ENCODE results near the gene UPF1.
A peak's percentile ranks its signal among the peaks of the same experiment; 100 is the strongest.
"Not testable (repeated sequence)": the region's sequence is repeated elsewhere in the genome, so short reads cannot be mapped to it uniquely, and the experiment has no call there.

The UPF1 gene

GRCh38 chr19:18908917-18909619 is 77.3 kb downstream of the UPF1 start:
- H3K9ac ChIP-seq (ENCODE audit: low read depth, low read length) = no peak overlapping the region
- H3K4me1 ChIP-seq (ENCODE audit: control insufficient read depth, insufficient read depth, low read length) = no peaks in the 10 kb centered on the region
- H3K4me2 ChIP-seq (ENCODE audit: low read length) = no peak overlapping the region
- no peaks in the 10 kb centered on the region for H3K9me3 ChIP-seq (replicated peaks; ENCODE audit: low read length)
- no peaks in the 10 kb centered on the region for H3K27me3 ChIP-seq (ENCODE audit: control insufficient read depth, insufficient read depth, low read length)
- H3K4me3 ChIP-seq (ENCODE audit: low read length) = no peak overlapping the region
- peaks cover 54% of the 10 kb centered on the region for H3K36me3 ChIP-seq (ENCODE audit: insufficient read depth, low read length)

GRCh38 chr19:18910010-18910409 is 78.3 kb downstream of the UPF1 start:
- no peaks in the 10 kb centered on the region for H3K27me3 ChIP-seq (ENCODE audit: control insufficient read depth, insufficient read depth, low read length)
- H3K36me3 ChIP-seq (ENCODE audit: insufficient read depth, low read length) = peaks cover 50% of the 10 kb centered on the region
- H3K4me3 ChIP-seq (ENCODE audit: low read length) = no peak overlapping the region
- no peaks in the 10 kb centered on the region for H3K4me1 ChIP-seq (ENCODE audit: control insufficient read depth, insufficient read depth, low read length)
- H3K4me2 ChIP-seq (ENCODE audit: low read length) = no peak overlapping the region
- no peaks in the 10 kb centered on the region for H3K9me3 ChIP-seq (replicated peaks; ENCODE audit: low read length)
- no peak overlapping the region for H3K9ac ChIP-seq (ENCODE audit: low read depth, low read length)

GRCh38 chr19:18910801-18911436 is 79.2 kb downstream of the UPF1 start:
- Histone ChIP-seq H3K36me3 (ENCODE audit: insufficient read depth, low read length) (peaks cover 52% of the 10 kb centered on the region), H3K27me3 (ENCODE audit: control insufficient read depth, insufficient read depth, low read length) (no peaks in the 10 kb centered on the region), H3K9me3 (replicated peaks; ENCODE audit: low read length) (no peaks in the 10 kb centered on the region), H3K4me2 (ENCODE audit: low read length) (no peak overlapping the region), H3K9ac (ENCODE audit: low read depth, low read length) (no peak overlapping the region), H3K4me1 (ENCODE audit: control insufficient read depth, insufficient read depth, low read length) (no peaks in the 10 kb centered on the region), H3K4me3 (ENCODE audit: low read length) (no peak overlapping the region)

GRCh38 chr19:18912933-18913332 is 81.2 kb downstream of the UPF1 start:
- H3K36me3 ChIP-seq (ENCODE audit: insufficient read depth, low read length) = peaks cover 43% of the 10 kb centered on the region
- no peak overlapping the region for H3K4me2 ChIP-seq (ENCODE audit: low read length)

GRCh38 chr19:18913466-18913865 is 81.7 kb downstream of the UPF1 start:
- peaks cover 39% of the 10 kb centered on the region for H3K36me3 ChIP-seq (ENCODE audit: insufficient read depth, low read length)
- H3K9ac ChIP-seq (ENCODE audit: low read depth, low read length) = no peak overlapping the region
- no peak overlapping the region for H3K4me3 ChIP-seq (ENCODE audit: low read length)
- H3K4me1 ChIP-seq (ENCODE audit: control insufficient read depth, insufficient read depth, low read length) = peaks cover 10% of the 10 kb centered on the region
- H3K9me3 ChIP-seq (replicated peaks; ENCODE audit: low read length) = no peaks in the 10 kb centered on the region
- H3K4me2 ChIP-seq (ENCODE audit: low read length) = no peak overlapping the region
- H3K27me3 ChIP-seq (ENCODE audit: control insufficient read depth, insufficient read depth, low read length) = no peaks in the 10 kb centered on the region

More at GRCh38 chr19:18912933-18913332, 81.2 kb downstream of the UPF1 start:
- Histone ChIP-seq H3K4me3 (ENCODE audit: low read length) (no peak overlapping the region), H3K9ac (ENCODE audit: low read depth, low read length) (no peak overlapping the region), H3K9me3 (replicated peaks; ENCODE audit: low read length) (no peaks in the 10 kb centered on the region), H3K27me3 (ENCODE audit: control insufficient read depth, insufficient read depth, low read length) (no peaks in the 10 kb centered on the region), H3K4me1 (ENCODE audit: control insufficient read depth, insufficient read depth, low read length) (peaks cover 6% of the 10 kb centered on the region)

- Histone ChIP-seq H3K27me3 (ENCODE audit: control insufficient read depth, insufficient read depth, low read length) (no peaks in the 10 kb centered on the region), H3K4me1 (ENCODE audit: control insufficient read depth, insufficient read depth, low read length) (peaks cover 15% of the 10 kb centered on the region), H3K4me2 (ENCODE audit: low read length) (no peak overlapping the region), H3K9ac (ENCODE audit: low read depth, low read length) (no peak overlapping the region), H3K9me3 (replicated peaks; ENCODE audit: low read length) (no peaks in the 10 kb centered on the region), H3K4me3 (ENCODE audit: low read length) (no peak overlapping the region), H3K36me3 (ENCODE audit: insufficient read depth, low read length) (peaks cover 26% of the 10 kb centered on the region)
Measured at GRCh38 chr19:18915639-18916038, 83.9 kb downstream of the UPF1 start.

- H3K36me3 ChIP-seq (ENCODE audit: insufficient read depth, low read length) = peaks cover 31% of the 10 kb centered on the region
- H3K9me3 ChIP-seq (replicated peaks; ENCODE audit: low read length); H3K9ac ChIP-seq (ENCODE audit: low read depth, low read length); H3K27me3 ChIP-seq (ENCODE audit: control insufficient read depth, insufficient read depth, low read length): not testable (repeated sequence)
- peak overlapping the region; percentile 92 for H3K4me2 ChIP-seq (ENCODE audit: low read length)
- peaks cover 16% of the 10 kb centered on the region for H3K4me1 ChIP-seq (ENCODE audit: control insufficient read depth, insufficient read depth, low read length)
- peak overlapping the region; percentile 89 for H3K4me3 ChIP-seq (ENCODE audit: low read length)
Measured at GRCh38 chr19:18917593-18917992, 85.8 kb downstream of the UPF1 start.
